Adrenal gland (tissue), 19 donors: ENCODE measurements around the gene CST1. TPM values are rescaled to one million over a fixed set of nuclear protein-coding genes. Genes with fewer than 3 reads are reported as not detected.
"Not testable (repeated sequence)": the region's sequence is repeated elsewhere in the genome, so short reads cannot be mapped to it uniquely, and the experiment has no call there.

Experiments
- DNase-seq, 7 donors: peaks; one replicate each; pipeline ENCODE4 v3.0.0-alpha.2; 2019 to 2020
- H3K27ac ChIP-seq, 5 donors: fragments of 200-600 bp; sonication (generic) in 4 of 5; 1 replicate in 3 of 5; 2 replicates in 2 of 5; pipeline versions ENCODE4 v1.5.1 to v1.8.0; 2016 to 2020; ENCODE audit warnings: mild to moderate bottlenecking in 1 of 5
- H3K27me3 ChIP-seq: fragments of 200-600 bp; 2 replicates; pipeline ENCODE4 v1.8.0; 2021
- H3K36me3 ChIP-seq, 2 donors: fragments of 200-600 bp; replicated peaks in 1 of 2; 1 replicate in 1 of 2; 2 replicates in 1 of 2; pipeline versions ENCODE4 v1.5.1 to v1.8.0; 2018 to 2022
- H3K4me1 ChIP-seq, 2 donors: fragments of 200-600 bp; replicated peaks in 1 of 2; 1 replicate in 1 of 2; 2 replicates in 1 of 2; pipeline versions ENCODE4 v1.5.1 to v1.8.0; 2018 to 2021
- H3K4me3 ChIP-seq, 4 donors: fragments of 200-600 bp; sonication (generic) in 3 of 4; one replicate each; pipeline ENCODE4 v1.5.1; 2016 to 2018
- H3K9me3 ChIP-seq, 3 donors: fragments of 200-600 bp; sonication (generic) in 1 of 3; replicated peaks in 1 of 3; 1 replicate in 2 of 3; 2 replicates in 1 of 3; pipeline versions ENCODE4 v1.5.1 to v1.8.0; 2016 to 2021
- CTCF ChIP-seq, 6 experiments: fragments of 450-650 bp in 4 of 6; fragments of 200-600 bp in 2 of 6; sonication (generic) in 1 of 6; IDR thresholded peaks; 1 replicate in 5 of 6; 2 replicates in 1 of 6; pipeline versions ENCODE4 v1.5.1 to v1.8.0; 2016 to 2021; ENCODE audit warnings: antibody characterized with exemption in 6 of 6, mild to moderate bottlenecking in 2 of 6, moderate library complexity in 1 of 6
- POLR2A ChIP-seq, 2 donors: fragments of 450-650 bp; IDR thresholded peaks; one replicate each; pipeline ENCODE4 v1.6.1; 2017; ENCODE audit warnings: antibody characterized with exemption in 2 of 2, mild to moderate bottlenecking in 2 of 2, moderate library complexity in 1 of 2
- WGBS, 4 donors: extraction: QIAGEN DNeasy Blood & Tissue Kit in 2 of 4; methylation state at CpG; one replicate each; pipeline versions ENCODE4 v1.1.5 to v1.1.7; 2013 to 2017; 5-methylcytosine and 5-hydroxymethylcytosine counted together
- intact Hi-C, 2 donors: fragments of 100-400 bp; cut with DNase I; formaldehyde crosslinking; loops; one replicate each; pipeline versions ENCODE4 v1.14.1 to v1.15.0; 2022 to 2023
- long read RNA-seq, 10 donors: library from polyadenylated mRNA in 3 of 10; unstranded in 2 of 10; stranded (forward) in 1 of 10; transcript quantifications; one replicate each; pipeline ENCODE4 v2.0.0 and lab custom pipeline, GENCODE V29; 2021 to 2026
- polyA plus RNA-seq, 3 donors: library from polyadenylated mRNA; stranded (reverse); fragments of 200-250 nt in 2 of 3; fragments of 350-450 nt in 1 of 3; fragmentation: Illumina TruSeq in 1 of 3; extraction: RNeasy Lipid Tissue Mini Kit (QIAGEN cat#74804) in 1 of 3; gene quantifications; one replicate each; pipeline ENCODE4 v1.2.3, GENCODE V29; 2013 to 2014
- total RNA-seq, 9 donors: library from RNA; depleted of rRNA in 4 of 9; stranded (reverse); fragments of >200 nt in 4 of 9; fragments of 120-200 nt in 1 of 9; fragmentation: NEBNext Ultra II Directional in 1 of 9; extraction: Animal tissue kit (Norgen Biotek cat#: 25700) in 1 of 9; gene quantifications; one replicate each; pipeline versions ENCODE4 v1.1.0 to v1.2.4, GENCODE V29; 2013 to 2023
- donor health status: healthy with polysubstance abuse.
- donor health status: Bipolar disorder and iron deficiency.
- donor health status: DM: yes; HTN: yes; CAD: no.
- donor health status: DM: no; HTN: no; CAD: no.
- donor health status: DM: no; HTN: no; CAD: no.
- donor health status: DM: yes; HTN: yes; CAD: no.

Gene CST1
- total RNA-seq (1 to 10 TPM in 1 of 9 donors, not detected in 8; 1.3 TPM), polyA plus RNA-seq (under 1 TPM in 2 of 3 donors, not detected in 1; 0.13 to 0.56 TPM)
- long read RNA-seq, donor 1: 0 reads
- long read RNA-seq, donor 2: 0 reads
- long read RNA-seq, donor 3: 0 reads
- long read RNA-seq, donor 4: 0 reads
- long read RNA-seq, donor 5: 0 reads
- long read RNA-seq, donor 6: 0 reads
- long read RNA-seq, donor 7: 0 reads
- long read RNA-seq, donor 8: 0 reads
- long read RNA-seq, donor 9: 0 reads
- long read RNA-seq, donor 10: 0 reads

GRCh38 chr20:23750786-23751185 lies at the start of gene CST1:
Gene CST1 (minus strand): TSS chr20:23750935. CDS start chr20:23750866, 69 bp downstream.
- H3K9me3 ChIP-seq, intact Hi-C loops, H3K27me3 ChIP-seq, H3K4me3 ChIP-seq, DNase-seq, H3K36me3 ChIP-seq, H3K4me1 ChIP-seq, H3K27ac ChIP-seq: not testable (repeated sequence)
- WGBS, 4 donors: 45 to 73% (median 49%) methylated on average over 2 to 3 of the region's 3 CpGs

GRCh38 chr20:23799216-23799847 lies 48.6 kb upstream of the CST1 start:
- H3K4me1 ChIP-seq, H3K4me3 ChIP-seq, H3K27ac ChIP-seq, H3K27me3 ChIP-seq, H3K9me3 ChIP-seq, intact Hi-C loops, H3K36me3 ChIP-seq: not testable (repeated sequence)
- 44 to 50% (median 48%) methylated on average over 4 of the region's 4 CpGs for WGBS, 4 donors
- DNase-seq: peak in 5 of 7 donors; percentile 36 to 66 (median 46)
- TF ChIP-seq CTCF (IDR thresholded peaks at IDR 0.05): peak; percentile 15 to 58 (median 42)

GRCh38 chr20:23795526-23795925 lies 44.8 kb upstream of the CST1 start:
- H3K4me3 ChIP-seq: no peak overlapping the region

GRCh38 chr20:23794841-23795240 lies 44.1 kb upstream of the CST1 start:
- Histone ChIP-seq H3K27ac (no peak overlapping the region), H3K4me1 (no peaks in the 10 kb centered on the region), H3K9me3 (no peaks in the 10 kb centered on the region), H3K27me3 (no peaks in the 10 kb centered on the region), H3K4me3 (no peak overlapping the region), H3K36me3 (no peaks in the 10 kb centered on the region)
- intact Hi-C loops: no loop called here
- DNase-seq: no peak
- TF ChIP-seq CTCF (IDR thresholded peaks at IDR 0.05) (no peak), POLR2A (IDR thresholded peaks at IDR 0.05) (no peak)
- WGBS, 4 donors: 34 to 46% (median 38%) methylated on average over 7 of the region's 7 CpGs

More at GRCh38 chr20:23795526-23795925, 44.8 kb upstream of the CST1 start:
- WGBS, 4 donors: 69 to 98% (median 87%) methylated on average over 3 of the region's 3 CpGs
- Histone ChIP-seq H3K4me1 (no peaks in the 10 kb centered on the region), H3K9me3 (no peaks in the 10 kb centered on the region), H3K27me3 (no peaks in the 10 kb centered on the region), H3K27ac (no peak overlapping the region), H3K36me3 (no peaks in the 10 kb centered on the region)
- no peak for DNase-seq
- TF ChIP-seq CTCF (IDR thresholded peaks at IDR 0.05): no peak
- no peak for TF ChIP-seq POLR2A (IDR thresholded peaks at IDR 0.05)
- intact Hi-C loops: no loop called here

DNA sequence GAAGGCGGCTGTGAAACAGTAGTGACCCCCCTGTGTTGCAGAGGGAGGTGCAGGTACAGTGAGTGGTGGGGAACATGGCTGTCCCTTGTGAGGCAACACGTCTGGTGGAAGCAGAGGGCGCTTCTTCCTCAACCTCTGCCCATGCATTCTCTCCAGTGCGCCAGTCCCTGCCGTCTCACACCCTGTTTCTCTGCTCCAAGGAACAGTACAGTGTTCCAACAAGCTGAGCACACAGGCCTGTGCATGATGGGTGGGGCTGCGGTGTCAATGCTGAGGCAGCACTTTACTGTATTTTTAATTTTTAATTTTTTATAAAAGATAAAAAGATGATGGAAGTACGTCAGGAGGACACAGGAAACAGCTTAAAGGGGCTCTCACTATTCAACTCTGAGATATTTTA lies 43.3 kb upstream of the CST1 start:
- 79 to 94% (median 84%) methylated on average over 6 to 7 of the region's 7 CpGs for WGBS, 4 donors
- no peak overlapping the region for H3K4me3 ChIP-seq
- no peak for TF ChIP-seq CTCF (IDR thresholded peaks at IDR 0.05)
- no peak for TF ChIP-seq POLR2A (IDR thresholded peaks at IDR 0.05)
- no peaks in the 10 kb centered on the region for H3K36me3 ChIP-seq
- no peaks in the 10 kb centered on the region for H3K4me1 ChIP-seq
- no peak overlapping the region for H3K27ac ChIP-seq
- no peak for DNase-seq
- no peaks in the 10 kb centered on the region for H3K9me3 ChIP-seq
- H3K27me3 ChIP-seq: no peaks in the 10 kb centered on the region
- intact Hi-C loops: no loop called here
